HG03139 (cell line): Measurements from ENCODE around the gene PTCHD1.
A peak's percentile ranks its signal among the peaks of the same experiment; 100 is the strongest.

Experiments used
- ATAC-seq: cut with Tn5 transposase; IDR thresholded peaks from one replicate; pipeline ENCODE4 v1.9.1; 2021; ENCODE audit not compliant: unreplicated experiment

Gene PTCHD1

DNA sequence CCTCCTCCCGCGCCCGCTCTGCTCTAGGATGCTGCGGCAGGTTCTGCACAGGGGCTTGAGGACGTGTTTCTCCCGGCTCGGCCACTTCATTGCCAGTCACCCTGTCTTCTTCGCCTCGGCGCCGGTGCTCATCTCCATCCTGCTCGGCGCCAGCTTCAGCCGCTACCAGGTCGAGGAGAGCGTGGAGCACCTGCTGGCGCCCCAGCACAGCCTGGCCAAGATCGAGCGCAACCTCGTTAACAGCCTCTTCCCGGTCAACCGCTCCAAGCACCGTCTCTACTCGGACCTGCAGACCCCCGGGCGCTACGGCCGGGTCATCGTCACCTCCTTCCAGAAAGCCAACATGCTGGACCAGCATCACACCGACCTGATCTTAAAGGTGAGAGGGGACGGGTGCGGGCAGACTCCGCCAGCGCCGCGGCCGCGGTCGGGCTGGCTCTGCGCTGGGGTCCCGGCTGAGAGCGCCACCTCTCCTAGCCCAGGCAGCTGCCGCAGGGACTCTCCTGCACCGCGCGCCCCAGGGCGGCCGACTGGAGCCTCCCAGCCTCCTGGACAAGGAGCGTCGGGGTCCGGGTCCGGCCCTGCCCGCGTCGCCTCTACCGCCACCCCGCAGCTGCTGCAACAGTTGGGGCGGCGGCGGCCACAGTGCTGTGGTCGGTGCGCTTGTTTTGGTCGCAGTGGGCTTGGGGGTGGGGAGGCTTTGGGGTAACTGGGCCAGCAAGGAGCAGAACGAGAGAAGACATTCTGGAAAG lies at the start of gene PTCHD1:
TSS of gene PTCHD1 (plus strand) at position 2 of the 752 bp plus-strand sequence. CDS start at position 29, 27 bp downstream.
- ATAC-seq = no peak

GRCh38 chrX:23286731-23287130 lies 47.9 kb upstream of the PTCHD1 start:
- ATAC-seq = no peak

DNA sequence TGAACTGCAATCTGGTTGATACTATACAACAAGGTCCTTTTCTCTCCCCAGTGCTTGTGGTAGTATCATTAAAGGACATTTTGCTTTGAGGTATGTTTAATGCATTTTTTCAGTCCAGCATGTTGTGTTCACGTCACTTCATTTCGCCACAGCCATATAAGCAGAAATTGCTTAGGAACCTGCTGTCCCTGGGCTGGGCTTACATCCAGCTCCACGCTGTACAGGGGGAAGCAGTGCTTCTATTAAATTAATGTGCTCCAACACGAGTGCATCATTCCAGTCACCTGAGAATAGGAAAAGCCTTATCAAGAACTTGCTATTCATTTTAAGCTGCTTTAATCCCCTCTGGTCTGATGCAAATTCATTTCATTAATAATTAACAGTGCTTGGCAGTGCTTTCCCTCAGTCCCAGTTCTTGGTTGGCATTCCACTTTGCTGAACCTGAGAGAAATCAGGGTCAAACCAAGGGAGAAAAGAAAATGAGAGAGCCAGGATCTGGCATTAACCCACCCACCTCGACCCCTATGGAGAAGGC lies 47.4 kb upstream of the PTCHD1 start:
- ATAC-seq = no peak

DNA sequence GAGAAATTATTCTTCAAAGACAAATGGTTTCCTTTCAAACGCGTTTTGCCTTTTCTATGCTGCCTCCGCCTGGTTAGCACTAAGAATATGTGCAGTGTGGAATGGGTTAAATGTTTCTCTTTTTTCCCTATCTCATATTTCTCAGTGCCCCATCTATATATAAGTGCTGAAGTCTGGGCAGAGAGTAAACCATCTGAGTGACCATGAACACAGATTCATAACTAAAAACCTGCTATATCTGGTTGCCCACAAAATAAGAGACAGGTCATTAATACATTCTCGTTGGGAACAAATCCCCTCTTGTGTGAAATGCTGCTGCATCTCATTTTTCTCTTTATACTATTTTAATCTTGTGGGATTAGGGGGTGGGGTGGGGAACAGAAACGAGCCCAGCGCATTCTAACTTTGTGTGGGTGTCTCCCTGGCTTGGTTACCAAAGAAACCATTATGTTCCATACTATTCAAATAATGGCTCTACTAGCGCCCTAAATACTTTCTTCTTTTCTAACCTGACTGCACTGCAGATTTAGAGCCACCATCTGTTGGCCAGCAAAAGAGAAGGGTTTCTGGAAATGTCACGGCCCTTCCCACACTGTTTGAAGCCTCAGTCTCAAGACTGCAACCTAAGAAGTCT lies 42.2 kb upstream of the PTCHD1 start:
- no peak for ATAC-seq

GRCh38 chrX:23292988-23293651 lies 41.5 kb upstream of the PTCHD1 start:
- ATAC-seq = no peak

GRCh38 chrX:23304881-23305280 lies 29.8 kb upstream of the PTCHD1 start:
- ATAC-seq = no peak

- no peak for ATAC-seq
Observed at GRCh38 chrX:23311731-23312130, 22.9 kb upstream of the PTCHD1 start.

GRCh38 chrX:23312136-23312535 lies 22.5 kb upstream of the PTCHD1 start:
- no peak for ATAC-seq

- peak; percentile 65 for ATAC-seq
Observed at GRCh38 chrX:23317799-23318724, 16.6 kb upstream of the PTCHD1 start.

DNA sequence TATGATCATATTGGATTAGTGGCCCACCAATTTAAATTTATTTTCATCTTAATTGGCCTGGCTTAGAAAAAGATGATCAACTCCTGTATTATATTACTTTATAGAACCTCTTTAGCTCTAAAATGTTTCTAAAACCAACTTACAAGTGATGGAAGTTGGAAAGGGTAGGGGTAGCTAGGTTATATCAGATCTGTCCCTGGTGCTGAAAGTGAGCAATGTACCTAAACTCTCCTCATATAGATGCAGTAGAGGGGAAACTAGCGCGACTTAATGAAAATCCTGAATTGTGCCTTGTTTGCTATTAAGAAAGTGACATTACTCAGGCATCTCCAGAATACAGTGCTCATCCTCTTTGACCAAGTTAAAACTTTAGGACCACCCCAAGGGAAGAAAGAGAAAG lies 7.5 kb upstream of the PTCHD1 start:
- ATAC-seq = no peak

GRCh38 chrX:23331701-23332100 lies 2.9 kb upstream of the PTCHD1 start:
- ATAC-seq = no peak

DNA sequence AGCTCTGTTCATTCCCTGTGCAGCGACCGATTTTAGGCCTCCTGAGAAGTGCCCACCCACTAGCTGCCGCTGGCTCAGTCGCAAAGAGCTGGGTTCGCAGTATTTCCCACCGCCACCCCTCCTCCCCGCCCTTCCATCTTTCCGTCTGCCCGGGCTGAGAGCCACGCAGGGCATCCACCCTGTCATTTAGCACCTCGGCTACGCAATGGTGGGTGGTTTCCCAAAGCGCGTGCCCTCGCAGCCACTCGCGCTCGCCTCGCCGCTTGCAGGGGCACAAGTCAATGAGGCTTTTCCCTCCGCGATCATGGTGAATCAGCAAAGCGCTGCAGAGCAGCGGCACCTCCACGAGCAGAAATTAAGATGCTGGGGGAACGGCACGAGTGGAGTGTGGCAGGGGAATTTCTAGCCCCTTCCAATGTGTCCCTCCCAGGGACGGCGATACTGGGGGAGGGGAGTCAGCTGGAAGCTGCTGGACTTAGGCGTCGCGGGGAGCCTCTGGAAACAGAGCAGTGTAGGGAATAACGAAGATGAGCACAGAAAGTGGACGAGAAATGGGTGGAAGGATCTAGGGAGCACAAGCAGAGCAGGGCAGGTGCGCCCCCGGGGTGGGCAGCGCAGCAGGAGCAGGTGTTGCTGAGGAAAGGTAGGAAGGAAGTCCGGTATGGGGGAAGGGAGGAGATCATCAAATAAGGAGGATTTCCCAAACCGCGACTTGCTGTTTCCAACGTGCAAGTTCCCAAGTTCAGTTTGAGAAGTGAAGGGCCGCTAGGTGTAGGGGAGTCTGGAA lies 2.4 kb upstream of the PTCHD1 start:
- no peak for ATAC-seq

- ATAC-seq = no peak
Observed at GRCh38 chrX:23332888-23333821, 1.5 kb upstream of the PTCHD1 start.

- ATAC-seq = no peak
Observed at GRCh38 chrX:23333842-23334520, 668 bp upstream of the PTCHD1 start.

GRCh38 chrX:23334521-23334847 lies 165 bp upstream of the PTCHD1 start:
- ATAC-seq = no peak

DNA sequence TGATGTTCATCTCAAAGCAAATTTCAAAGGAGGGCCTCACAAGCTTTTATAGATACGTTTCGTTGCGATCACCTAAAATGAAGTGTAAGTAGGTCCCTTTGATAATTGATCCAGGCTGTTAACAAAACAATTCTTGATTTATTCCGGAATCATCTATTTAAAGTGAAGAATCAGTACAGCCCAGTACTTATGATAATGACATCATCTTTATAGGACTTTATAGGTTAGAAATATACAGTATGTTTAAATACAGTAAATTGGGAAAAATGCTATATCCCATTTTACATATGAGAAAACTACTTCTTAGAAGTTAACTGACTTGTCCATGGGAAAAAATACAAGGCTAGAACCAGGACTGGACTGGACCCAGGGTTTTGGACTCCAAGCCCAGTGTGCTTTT lies 3.7 kb downstream of the PTCHD1 start:
- ATAC-seq = no peak

GRCh38 chrX:23341452-23341851 lies 6.8 kb downstream of the PTCHD1 start:
- ATAC-seq = no peak

DNA sequence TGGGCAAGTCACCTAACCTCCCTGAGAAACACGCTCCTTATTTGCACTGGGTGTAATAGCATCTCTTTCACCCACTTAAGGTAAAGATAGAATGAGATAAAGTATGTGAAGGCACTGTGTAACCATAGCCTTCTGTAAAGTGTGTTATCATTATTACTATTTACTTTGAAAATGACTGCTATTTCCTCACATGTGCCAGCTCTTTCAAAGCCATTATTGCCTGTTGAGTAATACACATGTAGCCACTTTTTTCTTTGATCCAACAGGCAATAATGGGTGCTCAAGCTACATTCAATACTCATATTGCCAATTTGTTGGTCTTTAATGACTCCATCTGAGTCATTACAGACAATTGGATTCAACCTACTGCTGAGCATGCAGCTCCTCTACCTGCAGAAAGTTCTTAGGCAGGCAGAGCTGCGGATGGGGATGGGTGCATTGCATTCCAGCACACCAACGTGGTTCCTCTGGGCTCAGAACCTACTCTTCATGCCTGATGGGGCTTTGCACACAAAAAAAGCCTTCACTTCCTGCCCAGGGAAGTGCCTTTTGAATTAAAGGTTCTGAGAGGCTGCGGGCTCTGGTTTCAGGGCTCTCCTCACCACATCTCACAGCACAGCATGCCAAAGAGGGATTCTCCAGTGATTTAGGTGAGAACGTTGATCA lies 9.7 kb downstream of the PTCHD1 start:
- ATAC-seq = no peak
